Measurements from ENCODE around the gene COL9A3. TPM values are rescaled to one million over a fixed set of nuclear protein-coding genes. Genes with fewer than 3 reads are reported as not detected.

COL9A3 gene
- total and polyA plus RNA-seq, 2 of the 8 experiments (the other 6 are each of a cell fraction or from before 2014, with no cell fraction given) = 21.7 to 80.1 TPM

- DNase-seq (ENCODE audit: low read depth in 1 of 2, low spot score in 2 of 2) = peak in 1 of 2 experiments; percentile 57
- Histone ChIP-seq H3K4ac (replicated peaks; ENCODE audit: insufficient read length, low read depth, low read length) (peak overlapping the region; percentile 91), H3K18ac (ENCODE audit: extremely low read depth, low read length) (no peak overlapping the region; the same call in 1 of the 2 replicates), H2BK20ac (ENCODE audit: low read length) (peak overlapping the region; percentile 69; the same call in 1 of the 2 replicates), H2BK120ac (replicated peaks; ENCODE audit: low read depth, low read length) (no peak overlapping the region), H3K79me2 (ENCODE audit: control insufficient read depth in 1 of 2, insufficient read depth in 2 of 2, low read length in 2 of 2) (no peaks in the 10 kb centered on the region), H3K9ac (replicated peaks in 1 of 4; ENCODE audit: extremely low read depth in 1 of 4, low read depth in 3 of 4, low read length in 3 of 4) (no peak overlapping the region), H3K79me1 (ENCODE audit: low read depth, low read length) (no peaks in the 10 kb centered on the region), H4K5ac (ENCODE audit: insufficient read length, low read depth, low read length) (no peak overlapping the region), H2BK5ac (ENCODE audit: low read depth, low read length) (peak overlapping the region; percentile 48; the same call in 1 of the 2 replicates), H4K8ac (ENCODE audit: extremely low read depth, insufficient read depth, low read length) (peak overlapping the region; percentile 31; the same call in 1 of the 2 replicates), H3K56ac (replicated peaks; ENCODE audit: insufficient read length, low read depth, low read length) (no peak overlapping the region), H2BK12ac (ENCODE audit: low read depth, low read length) (no peak overlapping the region; the same call in 1 of the 2 replicates), H3K14ac (ENCODE audit: insufficient read length) (no peak overlapping the region), H3K27ac (ENCODE audit: low read depth, low read length) (no peak overlapping the region), H3K4me1 (replicated peaks in 1 of 4; ENCODE audit: control insufficient read depth in 3 of 4, insufficient read depth in 4 of 4, low read length in 3 of 4) (peaks cover 0 to 19% (median 10%) of the 10 kb centered on the region in 4 experiments; a peak in 5 of 7 replicates), H3K23me2 (ENCODE audit: low read depth, low read length) (no peaks in the 10 kb centered on the region), H2AFZ (ENCODE audit: low read length) (no peak overlapping the region), H2AK5ac (ENCODE audit: low read depth, low read length) (no peak overlapping the region), H3K4me3 (ENCODE audit: extremely low read depth in 1 of 4, insufficient read depth in 2 of 4, low read depth in 3 of 4, low read length in 4 of 4) (no peak overlapping the region), H4K20me1 (replicated peaks in 1 of 2; ENCODE audit: control insufficient read depth in 1 of 2, insufficient read depth in 2 of 2, low read length in 2 of 2) (peaks cover 5 to 8% of the 10 kb centered on the region in 2 experiments), H4K91ac (replicated peaks; ENCODE audit: insufficient read length, low read length) (no peak overlapping the region), H3K36me3 (ENCODE audit: control insufficient read depth in 2 of 4, insufficient read depth in 4 of 4, low read length in 3 of 4) (peaks cover 0 to 4% (median 1%) of the 10 kb centered on the region in 4 experiments; a peak in 4 of 8 replicates), H2BK15ac (ENCODE audit: low read length) (no peak overlapping the region), H3K27me3 (replicated peaks in 1 of 4; ENCODE audit: control insufficient read depth in 3 of 4, extremely low read depth in 1 of 4, insufficient read depth in 3 of 4, low read length in 3 of 4) (no peaks in the 10 kb centered on the region), H3K23ac (ENCODE audit: insufficient read length) (no peak overlapping the region), H3K9me3 (ENCODE audit: insufficient read depth in 2 of 2, low read depth in 1 of 2, low read length in 1 of 2) (no peaks in the 10 kb centered on the region), H3K4me2 (ENCODE audit: insufficient read depth in 1 of 2, low read depth in 2 of 2, low read length in 2 of 2) (no peak overlapping the region)
- CTCF ChIA-PET (ENCODE audit: partially characterized antibody) = interaction anchor here (0.6 to 3.2 kb wide), 33 partner anchors 9 to 474 kb away, joined by 3 to 27 read pairs (median 4); partner anchors contain the start of gene MRGBP
- no peak for FAIRE-seq
- TF ChIP-seq CHD2 (IDR thresholded peaks at IDR 0.05; ENCODE audit: low read length) (no peak), RAD21 (IDR thresholded peaks at IDR 0.05 in 1 of 2, conservative IDR thresholded peaks at IDR 0.05 in 1 of 2; ENCODE audit: low read depth in 2 of 2, low read length in 2 of 2) (peak; percentile 67 to 75), CREB1 (IDR thresholded peaks at IDR 0.05) (peak; percentile 50), USF2 (IDR thresholded peaks at IDR 0.05; ENCODE audit: low read length) (no peak), CTCF (IDR thresholded peaks at IDR 0.05; ENCODE audit: control extremely low read depth in 1 of 3, insufficient read depth in 1 of 3, low read depth in 1 of 3, low read length in 3 of 3) (peak; percentile 66 to 70 (median 69)), KDM1A (IDR thresholded peaks at IDR 0.05; ENCODE audit: borderline replicate concordance, low read length) (peak; percentile 61; the same call in 1 of the 2 replicates)
- POLR2A ChIA-PET (ENCODE audit: partially characterized antibody) = interaction anchor here (0.8 to 2.3 kb wide), 7 partner anchors 9 to 38 kb away, joined by 3 to 12 read pairs (median 7); partner anchors contain the start of gene TCFL5
- 88% methylated on average over 24 of the region's 24 CpGs; no CpG with 5 or more reads in 1 of the 2 experiments for WGBS, 2 experiments (ENCODE audit: extremely low coverage in 1 of 2, insufficient coverage in 1 of 2, insufficient read length in 1 of 2, insufficient replicate concordance in 2 of 2, low coverage in 1 of 2, low lambda C conversion rate in 2 of 2, missing lambda C conversion rate in 1 of 2)
These were observed 6.2 kb downstream of the COL9A3 start for GRCh38 chr20:62822788-62823651.

Data from H1 (cell line).